Inflammatory macrophage treated with lipopolysaccharide for 4 hours (primary cell): Measurements from ENCODE around the gene TTC21A.

Experiments used
- DNase-seq: peaks from one replicate; pipeline ENCODE4 v3.0.0-alpha.2; 2020

The TTC21A gene

DNA sequence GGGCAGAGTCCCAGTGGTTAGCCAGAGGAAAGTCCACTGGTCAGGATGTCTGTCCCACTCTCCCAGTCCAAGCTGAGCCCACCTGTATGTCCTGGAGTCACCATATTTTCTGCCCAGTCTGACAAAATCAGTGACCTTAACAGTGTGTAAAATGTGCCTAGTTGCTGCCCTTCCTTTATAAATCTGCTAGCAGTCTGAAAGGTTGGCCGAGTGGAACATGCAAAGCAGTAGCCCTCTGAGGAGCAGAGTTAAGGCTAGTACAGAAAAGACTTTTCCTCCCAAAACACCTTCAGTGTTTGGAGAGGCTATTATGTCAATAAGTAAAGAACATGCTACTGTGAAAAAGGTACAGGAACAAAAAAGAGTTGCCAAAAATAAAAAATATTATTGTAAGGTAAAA, 15.3 kb downstream of the TTC21A start:
- DNase-seq: no peak

DNA sequence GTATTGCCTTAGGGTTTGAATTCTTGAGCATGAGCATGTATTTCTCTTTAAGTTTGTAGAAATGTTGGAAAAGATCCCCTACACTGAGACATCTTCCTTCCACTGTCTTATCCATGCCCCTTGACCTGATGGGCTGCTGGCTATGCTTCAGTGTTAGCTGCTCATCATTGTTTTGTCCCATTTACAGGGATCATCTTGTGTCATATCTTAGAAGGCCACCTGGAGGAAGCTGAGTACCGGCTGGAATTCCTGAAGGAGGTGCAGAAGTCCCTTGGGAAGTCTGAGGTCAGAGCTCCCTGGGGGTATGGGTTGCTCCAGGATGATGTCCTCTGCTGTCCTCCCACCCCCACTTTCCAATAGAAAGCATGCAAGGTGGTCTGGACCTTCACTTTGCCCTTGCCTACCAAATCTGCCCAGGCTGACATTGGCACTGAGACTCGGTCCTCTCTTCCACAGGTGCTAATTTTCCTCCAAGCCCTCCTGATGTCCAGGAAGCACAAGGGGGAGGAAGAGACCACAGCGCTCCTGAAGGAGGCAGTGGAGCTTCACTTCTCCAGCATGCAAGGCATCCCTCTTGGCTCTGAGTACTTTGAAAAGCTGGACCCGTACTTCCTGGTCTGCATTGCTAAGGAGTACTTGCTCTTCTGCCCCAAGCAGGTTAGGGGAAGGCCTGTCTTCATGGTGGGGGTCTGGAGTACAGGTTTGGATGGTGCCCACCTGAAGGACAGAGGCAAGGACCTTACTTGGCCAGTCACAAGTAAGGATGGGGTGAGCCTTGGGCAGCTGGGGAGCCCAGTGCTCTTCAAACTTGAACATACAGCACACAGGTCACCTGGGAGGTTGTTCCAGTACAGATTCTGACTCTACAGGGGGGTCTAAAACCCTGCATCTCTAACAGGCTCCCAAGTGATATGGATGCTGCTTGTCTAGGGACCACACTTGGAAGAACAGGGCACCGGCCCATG, 17.7 kb downstream of the TTC21A start:
- DNase-seq: no peak

DNA sequence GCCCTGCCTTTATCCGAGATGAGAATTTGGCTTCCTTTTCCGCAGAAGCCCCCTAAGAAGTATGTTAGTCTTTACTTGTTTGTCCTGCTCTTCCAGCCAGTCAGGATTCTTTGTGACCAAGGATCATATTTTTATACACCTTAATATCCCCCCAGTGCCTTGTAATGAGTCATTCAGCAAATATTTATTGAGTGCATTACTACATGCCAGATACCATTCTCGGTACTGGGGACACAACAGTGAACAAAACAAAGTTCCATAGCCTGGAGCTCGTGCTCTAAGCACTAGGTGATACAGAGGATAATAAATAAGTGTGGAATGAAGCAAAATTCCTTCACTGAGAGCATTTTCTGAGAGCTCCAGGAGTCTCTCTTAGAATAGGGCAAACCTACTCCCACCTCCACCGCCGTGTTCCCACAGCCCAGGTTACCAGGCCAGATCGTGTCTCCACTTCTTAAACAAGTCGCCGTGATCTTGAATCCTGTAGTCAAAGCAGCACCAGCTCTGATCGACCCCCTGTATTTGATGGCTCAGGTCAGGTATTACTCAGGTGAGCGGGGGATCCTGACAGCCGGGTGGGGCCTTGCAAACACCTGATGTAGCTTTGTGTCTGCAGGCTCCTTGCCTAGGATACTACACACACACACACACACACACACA, 18.5 kb downstream of the TTC21A start:
- DNase-seq: no peak

DNA sequence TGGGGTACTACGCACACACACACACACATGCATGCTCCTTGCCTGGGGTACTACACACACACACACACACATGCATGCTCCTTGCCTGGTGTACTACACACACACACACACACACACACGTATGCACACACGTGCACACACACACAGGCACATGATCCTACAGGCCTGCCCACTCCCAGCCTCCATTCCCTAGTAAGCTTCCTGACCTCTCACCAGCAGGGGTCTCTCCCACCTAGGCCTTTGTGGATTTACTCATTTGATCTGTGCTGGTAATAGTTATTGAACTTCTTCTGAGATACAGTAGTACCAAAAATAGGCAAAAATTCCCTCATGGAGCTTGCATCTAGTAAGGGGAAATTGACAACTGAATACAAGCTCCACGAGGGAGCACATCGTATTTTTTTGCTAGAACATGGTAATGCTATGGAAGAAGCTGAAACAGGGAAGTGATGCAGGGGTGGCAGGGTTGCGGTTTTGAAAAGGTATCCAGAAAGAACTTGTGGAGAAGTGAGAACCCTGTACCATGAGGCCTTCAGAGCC, 19.1 kb downstream of the TTC21A start:
- no peak for DNase-seq

DNA sequence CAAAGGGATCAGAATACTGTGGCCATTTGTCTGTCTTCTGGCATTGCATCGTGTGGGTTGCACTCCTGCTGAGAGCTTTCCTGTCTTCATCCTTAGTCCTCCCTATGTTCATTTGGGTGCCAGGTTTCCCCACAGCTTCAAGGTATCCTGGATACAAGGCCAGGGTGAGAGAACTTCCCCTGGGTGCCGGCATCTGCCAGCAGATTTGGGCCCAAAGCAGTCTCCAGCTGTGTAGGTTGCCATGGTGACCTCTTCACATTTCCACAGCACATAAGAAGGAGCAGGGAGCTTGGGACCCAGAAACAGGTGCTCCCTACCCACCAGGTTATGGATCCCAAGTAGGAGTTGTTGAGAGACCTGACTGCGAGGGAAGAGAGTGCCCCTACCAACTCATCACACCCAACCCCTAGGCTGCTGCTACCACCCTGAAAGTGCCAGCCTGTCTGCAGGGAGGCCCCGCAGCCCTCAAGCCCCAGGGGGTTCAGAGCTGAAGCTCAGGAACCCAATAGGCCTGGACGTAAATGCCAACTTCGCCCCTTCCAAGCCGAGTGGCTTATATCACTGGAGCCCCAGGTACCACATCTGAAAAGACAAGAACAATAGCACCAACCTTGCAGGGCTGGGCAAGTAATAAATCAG, 19.9 kb downstream of the TTC21A start:
- DNase-seq: no peak

DNA sequence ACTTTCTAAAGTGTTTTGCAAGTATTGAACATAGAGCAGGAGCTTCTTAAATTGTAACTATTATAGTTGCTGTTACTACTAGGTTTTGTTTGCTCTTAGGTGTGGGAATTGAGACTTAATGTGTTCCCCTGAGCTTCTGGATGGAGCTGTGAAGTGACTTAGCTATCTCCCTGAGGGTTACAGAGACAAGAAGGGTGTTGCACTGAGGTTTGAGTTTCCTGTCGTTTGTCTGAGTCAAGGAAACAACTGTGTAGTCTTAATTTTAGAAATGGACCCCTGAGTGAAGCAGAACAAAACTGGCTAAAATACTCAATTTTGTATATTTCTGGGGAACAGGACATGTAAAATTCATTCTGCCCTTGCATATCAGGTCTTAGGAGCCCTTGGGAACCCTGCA, 20.4 kb downstream of the TTC21A start:
- DNase-seq: no peak

DNA sequence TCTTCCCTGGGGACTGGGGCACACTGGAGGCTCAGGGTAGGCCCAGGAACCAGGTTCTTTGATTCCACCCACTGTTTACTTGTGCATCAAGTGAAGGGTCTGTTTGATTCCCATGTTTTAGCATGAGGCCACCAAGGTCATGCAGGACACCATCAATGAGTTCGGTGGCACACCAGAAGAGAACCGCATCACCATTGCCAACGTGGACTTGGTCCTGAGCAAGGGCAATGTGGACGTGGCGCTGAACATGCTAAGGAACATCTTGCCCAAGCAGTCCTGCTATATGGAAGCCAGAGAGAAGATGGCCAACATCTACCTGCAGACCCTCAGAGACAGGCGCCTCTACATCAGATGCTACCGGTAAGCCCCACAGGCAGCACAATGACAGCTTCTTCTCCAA, 21.5 kb downstream of the TTC21A start:
- no peak for DNase-seq

DNA sequence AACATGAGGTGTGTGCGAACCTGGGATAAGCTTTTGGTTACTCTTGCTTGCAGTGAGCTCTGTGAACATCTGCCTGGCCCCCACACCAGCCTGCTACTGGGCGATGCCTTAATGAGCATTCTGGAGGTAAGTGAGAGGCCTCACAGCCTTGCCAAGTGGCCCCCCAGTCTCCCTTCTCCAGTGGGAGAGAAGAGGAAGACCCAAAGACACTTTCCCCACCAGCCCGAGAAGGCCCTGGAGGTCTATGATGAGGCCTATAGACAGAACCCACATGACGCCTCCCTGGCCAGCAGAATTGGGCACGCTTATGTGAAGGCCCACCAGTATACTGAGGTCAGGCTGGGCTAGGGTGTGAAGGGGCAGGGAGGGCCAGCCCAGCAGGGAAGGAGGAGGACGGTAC, 22.5 kb downstream of the TTC21A start:
- DNase-seq: no peak

DNA sequence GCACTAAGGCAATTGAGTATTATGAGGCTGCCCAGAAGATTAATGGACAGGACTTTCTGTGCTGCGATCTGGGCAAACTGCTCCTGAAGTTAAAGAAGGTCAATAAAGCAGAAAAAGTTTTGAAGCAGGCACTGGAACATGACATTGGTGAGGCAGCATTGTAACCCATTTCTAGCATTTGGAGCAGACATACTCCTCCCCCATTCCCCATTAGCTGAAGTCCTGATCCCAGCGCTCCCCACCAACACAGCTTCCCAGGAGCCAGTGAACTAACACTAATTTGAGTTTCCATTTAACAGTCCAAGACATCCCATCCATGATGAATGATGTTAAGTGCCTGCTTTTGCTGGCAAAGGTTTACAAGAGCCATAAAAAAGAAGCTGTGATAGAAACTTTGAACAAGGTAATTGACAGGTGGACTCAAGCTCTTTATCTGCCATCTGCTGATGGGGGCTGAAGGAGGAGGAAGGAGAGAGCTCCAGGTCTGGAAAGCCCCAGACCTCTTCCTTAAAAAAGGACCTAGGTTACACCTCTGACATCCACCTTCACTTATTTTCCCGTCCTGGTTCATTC, 23.3 kb downstream of the TTC21A start:
- no peak for DNase-seq

DNA sequence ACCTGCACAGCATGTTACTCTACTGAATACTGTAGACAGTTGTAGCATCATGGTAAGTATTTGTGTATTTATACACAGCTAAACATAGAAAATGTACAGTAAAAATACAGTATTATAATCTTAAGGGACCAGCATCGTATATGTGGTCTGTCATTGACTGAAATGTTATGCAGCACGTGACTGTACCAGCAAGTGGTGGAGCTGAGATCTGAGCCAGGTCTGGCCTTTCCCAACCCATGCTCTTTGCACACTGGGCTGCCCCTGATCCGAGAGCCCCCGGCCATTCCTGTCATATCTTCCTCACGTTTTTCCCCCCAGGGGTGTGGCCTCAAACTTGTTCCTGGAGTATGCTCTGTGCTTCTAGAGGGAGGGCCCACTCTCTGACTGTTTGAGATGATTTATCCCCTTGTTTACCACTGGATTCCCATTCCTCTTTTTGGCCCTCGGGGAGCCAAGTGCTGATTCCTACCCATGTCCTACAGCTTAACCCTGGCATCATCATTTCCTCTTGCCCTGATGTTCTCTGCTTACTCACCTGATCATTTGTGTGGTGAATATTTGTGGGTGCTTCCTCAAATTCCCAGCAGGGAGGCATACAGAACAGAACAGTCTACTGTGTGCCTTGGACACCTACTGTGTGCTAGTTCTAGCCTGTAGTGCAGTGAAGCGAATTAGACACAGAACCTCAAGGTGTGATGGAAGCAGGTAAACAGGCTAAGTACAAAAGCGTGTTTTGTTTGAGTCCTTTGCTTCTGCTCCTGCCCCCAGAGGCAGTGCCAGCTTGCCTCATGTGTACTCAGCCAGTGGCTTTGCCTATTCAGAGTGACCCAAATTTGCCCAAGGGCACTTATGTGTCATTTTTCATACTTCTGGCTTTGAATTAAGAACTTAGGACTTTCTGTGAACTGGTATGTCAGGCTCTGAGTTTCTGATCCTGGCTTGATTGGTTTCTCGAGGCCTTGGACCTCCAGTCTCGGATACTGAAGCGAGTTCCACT, 24.9 kb downstream of the TTC21A start:
- no peak for DNase-seq

DNA sequence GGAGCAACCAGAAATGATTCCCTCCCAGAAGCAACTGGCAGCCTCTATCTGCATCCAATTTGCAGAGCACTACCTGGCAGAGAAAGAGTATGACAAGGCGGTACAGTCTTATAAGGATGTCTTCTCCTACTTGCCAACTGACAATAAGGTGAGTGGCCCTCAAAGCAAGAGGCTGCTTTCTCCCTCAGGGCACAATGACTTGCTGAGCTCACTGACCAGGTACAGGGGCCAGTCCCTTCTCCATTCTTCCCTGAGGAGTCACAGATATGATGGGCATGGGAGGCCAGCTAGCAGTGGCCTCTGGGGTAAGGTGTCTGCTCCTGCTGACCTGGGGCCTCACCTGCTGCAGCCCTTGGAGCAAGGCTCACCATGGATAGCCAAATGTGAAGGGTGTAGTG, 25.6 kb downstream of the TTC21A start:
- no peak for DNase-seq

DNA sequence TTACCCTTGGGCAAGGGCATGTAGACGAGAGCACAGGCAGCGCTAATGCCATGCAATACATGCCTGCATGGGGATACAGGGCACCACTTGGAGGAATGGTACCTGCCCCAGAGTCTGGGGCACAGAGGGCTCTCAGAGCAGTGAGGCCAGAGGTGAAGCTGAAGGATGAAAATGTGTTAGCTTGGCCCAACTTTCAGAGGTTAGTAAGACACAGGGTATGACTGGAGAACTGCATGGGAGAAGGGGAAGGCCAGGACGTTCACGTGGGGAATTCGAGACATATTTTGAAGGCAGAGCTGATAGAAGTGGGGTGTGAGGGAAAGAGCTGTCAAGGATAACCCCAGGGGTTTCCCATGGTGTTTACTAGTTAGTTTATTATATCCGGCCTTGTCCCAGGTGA, 26.3 kb downstream of the TTC21A start:
- DNase-seq: no peak

DNA sequence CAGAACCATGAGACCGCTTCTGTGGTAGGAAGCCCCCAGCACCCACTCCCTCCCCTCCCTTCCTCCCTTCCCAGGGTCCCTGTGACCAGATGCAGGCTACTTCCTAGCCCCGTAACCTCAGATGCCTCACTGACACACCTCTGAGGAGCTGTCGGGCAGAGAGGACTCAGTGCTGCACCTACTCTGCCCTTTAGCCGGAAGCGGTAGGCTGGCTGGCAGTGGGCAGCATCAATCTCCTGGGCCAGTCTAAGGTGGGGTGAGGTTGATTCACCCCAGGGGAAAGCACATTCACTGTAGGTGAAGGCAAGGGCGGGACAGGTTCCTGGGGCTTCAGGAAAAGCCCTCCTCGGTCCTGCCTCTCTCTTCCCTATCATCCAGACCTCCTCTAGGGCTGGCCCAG, 26.8 kb downstream of the TTC21A start:
- DNase-seq: no peak

DNA sequence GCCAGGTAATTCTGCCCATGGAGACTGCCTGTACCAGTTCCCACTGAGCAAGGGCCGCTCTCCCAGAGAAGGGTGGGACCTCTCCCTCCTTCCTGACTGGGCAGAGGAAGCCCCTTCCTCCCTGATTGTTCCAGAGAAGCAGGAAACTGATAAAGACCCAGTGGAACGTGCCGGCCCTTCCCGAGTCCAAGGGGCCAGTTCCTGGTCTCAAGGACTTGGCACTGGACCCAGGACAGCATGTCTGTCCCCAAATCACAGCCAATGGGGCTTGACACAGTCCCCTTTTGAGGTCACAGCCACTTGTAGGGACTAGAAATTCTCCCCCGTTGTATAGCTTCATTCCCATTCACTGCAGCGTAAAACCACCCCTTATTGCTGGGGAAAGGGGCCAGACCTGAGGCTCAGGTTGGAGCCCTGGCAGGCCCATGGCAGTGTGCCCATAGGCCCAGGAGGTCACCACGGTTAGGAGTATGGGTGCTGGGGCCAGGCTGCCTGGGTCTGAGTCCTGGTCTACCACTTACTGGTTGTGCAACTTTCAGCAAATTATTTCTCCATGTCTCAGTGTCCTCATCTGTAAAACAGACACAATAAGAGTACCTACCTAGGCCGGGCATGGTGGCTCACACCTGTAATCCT, 27.8 kb downstream of the TTC21A start:
- no peak for DNase-seq

DNA sequence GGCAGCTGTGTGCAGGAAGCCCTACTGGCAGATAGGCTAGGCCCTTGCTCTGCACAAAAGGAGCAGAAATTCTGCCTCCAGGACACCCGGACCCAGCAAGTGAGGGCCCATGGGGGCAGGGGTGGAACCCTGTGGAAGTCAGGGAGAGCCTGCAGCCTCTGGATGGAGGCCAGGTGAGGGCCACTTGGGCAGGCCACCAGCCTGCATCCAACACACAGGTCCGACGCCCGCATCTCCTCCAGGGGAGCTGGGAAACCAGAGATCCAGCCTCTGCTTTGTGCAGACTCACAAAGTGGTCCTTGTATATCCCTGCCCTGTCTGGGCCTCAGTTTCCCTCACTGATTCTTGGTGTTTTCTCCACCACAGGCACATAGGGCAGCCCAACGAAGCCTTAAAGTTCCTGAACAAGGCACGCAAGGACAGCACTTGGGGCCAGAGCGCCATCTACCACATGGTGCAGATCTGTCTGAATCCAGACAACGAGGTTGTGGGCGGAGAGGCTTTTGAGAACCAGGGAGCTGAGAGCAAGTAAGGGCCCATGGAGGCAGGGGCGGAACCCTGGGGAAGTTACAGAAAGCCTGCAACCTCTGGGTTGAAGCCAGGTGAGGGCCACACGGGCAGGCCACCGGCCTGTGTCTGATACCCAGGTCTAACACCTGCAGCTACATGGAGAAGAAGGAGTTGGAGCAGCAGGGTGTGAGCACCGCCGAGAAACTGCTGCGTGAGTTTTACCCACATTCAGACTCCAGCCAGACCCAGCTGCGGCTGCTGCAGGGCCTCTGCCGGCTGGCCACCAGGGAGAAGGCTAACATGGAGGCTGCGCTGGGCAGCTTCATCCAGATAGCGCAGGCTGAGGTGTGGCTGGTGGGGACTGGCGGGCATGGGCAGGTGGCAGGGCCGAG, 29.3 kb downstream of the TTC21A start:
- DNase-seq: no peak

DNA sequence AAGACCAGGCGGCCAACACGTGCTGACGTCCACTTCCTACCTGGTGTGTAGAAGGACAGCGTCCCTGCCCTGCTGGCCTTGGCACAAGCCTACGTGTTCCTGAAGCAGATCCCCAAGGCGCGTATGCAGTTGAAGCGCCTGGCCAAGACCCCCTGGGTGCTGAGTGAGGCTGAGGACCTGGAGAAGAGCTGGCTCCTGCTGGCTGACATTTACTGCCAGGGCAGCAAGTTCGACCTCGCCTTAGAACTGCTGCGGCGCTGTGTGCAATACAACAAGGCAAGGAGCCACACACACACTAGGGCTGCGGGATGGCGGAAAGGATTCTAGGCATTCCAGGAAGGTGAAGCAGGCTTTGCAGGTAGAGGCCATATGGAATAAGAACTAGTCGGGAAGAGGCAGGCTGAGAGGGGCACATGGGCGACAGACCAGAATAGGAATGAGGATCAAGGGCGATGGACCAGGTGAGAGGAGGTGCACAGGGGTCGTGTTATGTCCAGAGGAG, 30.0 kb downstream of the TTC21A start:
- DNase-seq: no peak

DNA sequence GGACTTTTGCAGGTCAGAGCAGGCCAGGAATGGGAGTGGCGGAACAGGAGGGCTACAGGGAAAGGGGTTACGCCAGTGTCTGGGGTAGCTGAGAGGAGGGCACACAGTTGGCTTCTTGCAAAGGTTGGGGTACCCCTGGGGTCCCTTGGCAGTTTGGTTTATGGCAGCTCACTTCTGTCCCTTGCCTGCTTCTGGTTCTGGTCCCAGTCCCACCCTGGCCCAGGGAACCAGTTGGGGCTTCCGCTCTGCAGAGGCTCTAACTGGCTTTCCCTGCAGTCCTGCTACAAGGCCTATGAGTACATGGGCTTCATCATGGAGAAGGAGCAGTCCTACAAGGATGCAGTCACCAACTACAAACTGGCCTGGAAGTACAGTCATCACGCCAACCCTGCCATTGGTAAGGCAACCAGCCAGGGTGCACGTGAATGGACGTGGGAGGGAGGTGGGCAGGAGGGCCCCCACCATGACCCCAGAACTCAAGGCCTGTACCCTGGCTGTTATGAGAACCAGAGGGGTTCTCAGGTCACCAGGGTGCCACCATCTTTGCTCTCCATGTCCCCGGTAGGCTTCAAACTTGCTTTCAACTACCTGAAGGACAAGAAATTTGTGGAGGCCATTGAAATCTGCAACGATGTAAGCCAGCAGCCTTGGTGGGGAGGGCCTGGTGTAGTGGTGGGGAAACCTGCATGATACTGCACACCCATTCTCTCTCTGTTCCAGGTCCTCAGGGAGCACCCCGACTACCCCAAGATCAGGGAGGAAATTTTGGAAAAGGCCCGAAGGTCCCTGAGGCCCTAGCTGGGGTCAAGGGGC, 30.7 kb downstream of the TTC21A start:
- no peak for DNase-seq

DNA sequence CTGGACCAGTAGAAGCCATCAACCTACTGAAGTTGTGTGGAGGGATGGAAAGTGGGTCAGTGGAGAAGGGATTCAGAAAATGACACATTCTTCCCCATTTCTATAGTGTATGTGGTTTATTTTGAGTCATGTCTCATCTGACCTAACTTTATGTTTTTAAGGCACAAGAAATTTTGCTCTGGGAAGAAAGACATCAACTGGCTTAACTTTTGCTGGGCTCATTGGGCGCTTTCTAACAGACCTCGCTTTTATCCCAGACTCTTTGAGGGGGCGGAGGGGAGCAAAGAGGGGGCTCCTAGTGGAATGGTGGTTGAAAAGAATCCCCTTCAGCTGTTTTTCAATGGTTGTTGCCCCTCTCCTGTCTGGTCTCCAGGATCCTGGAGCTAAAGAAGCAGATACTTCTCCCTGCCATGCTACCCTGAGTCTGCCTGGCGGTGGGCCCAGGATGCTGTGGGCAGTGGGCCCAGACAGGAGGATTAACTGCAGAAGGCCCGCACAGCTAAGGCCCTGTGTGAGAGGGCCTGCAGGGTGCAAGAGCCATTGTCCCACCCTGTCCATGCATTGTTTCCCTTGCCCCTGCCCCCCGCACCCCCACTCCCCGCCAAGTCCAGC, 31.4 kb downstream of the TTC21A start:
- DNase-seq: peak; percentile 54

DNA sequence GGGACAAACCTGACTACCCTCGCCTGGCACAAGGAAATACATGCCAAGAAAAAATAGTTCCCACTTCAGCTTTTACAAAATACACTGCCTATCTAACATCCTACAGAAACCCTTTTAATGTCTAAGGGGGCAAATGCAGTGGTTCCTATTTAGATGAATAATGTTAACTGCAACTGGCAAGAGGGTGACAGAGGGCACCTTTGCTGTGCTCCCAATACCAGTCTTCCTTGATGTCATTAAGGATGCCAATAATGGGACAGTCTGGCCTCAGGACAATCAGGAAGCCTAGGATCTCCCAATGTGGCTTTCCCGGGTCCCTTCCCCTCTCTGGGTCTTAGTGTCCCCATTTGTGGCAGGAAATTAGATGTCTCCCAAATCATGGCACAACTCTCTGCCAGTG, 32.0 kb downstream of the TTC21A start:
- no peak for DNase-seq
